GM10847 (cell line): ENCODE results near the gene GVQW3.

Experiments used
- POLR2A ChIP-seq: IDR thresholded peaks from 2 replicates; pipeline ENCODE4 v1.6.1; 2011; ENCODE audit not compliant: insufficient read length; ENCODE audit errors: extremely low read depth

GVQW3 gene

DNA sequence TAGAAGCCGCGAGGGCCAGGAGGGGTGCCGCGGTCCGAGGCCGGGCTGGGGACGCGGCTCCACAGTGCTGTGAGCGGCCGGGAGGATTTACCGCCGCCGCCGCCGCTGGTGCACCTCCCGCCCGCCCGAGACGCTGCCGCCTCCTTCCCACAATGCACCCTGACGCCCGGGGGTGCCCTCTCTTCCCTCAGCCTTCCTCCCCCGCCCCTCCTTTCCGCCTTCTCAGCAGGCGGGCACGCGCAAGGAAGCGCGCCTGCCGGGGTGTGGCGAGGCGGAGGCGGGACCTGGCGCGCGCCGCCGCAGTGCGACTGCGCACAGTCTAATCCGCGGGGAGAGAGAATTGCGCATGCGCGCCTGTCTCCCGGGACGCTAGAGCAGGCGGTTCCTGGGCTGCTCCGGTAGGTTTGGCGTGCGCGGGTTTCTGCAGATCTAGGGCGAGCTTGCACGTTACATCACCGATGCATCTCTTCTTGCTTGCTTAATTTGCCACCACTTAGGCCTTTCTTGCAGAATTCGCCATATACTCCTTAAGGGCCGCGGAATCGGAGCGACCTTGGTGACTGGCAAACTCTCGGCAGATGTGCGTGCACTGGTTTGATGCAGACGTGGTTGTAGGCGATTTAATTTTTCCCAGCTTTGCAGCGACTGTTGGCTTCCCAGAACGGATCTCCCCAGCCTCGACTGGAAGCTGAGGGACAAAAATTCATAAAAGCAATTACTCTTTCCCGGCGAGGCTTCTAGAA lies at the start of gene GVQW3, which contains the start of gene THAP12:
TSS of gene GVQW3 (plus strand) at position 347 of the 743 bp plus-strand sequence. CDS start 506 bp downstream, outside the sequence.
TSS of gene THAP12 (minus strand) at position 156 of the 743 bp plus-strand sequence. CDS start 296 bp downstream, outside the sequence.
- TF ChIP-seq POLR2A, result peak; percentile 52

DNA sequence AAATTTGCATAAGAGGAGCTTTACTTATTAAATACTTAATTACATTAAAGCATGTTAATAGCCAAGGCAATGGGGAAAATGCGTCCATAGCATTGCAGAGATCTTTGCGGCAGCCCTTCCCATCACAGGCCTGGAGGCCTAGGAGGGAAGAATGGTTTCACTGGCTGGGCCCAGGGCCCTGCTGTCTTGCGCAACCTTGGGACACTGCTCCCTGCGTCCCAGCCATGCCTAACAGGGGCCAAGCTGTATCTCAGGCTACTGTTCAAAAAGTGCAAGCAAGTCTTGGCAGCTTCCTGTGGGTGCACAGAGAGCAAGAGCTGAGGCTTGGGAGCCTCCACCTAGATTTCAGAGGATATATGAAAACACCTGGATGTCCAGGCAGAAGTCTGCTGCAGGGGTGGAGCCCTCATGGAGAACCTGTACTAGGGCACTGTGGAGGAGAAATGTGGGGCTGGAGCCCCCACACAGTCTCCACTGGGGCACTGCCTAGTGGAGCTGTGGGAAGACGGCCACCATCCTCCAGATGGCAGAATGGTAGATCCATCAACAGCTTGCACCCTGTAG lies 46.2 kb upstream of the GVQW3 start:
- TF ChIP-seq POLR2A, result no peak

DNA sequence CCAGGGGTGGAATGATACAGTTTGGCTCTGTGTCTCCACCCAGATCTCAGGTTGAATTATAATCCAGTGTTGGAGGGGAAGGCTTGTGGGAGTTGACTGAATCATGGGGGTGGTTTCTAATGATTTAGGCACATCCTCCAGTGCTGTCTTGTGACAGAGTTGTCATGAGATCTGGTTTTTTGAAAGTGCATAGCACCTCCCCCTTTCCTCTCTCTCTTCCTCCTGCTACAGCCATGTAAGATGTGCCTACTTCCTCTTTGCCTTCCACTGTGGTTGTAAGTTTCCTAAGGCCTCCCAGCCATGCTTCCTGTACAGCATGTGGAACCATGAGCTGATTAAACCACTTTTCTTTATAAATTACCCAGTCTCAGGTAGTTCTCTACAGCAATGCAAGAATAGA lies 45.3 kb upstream of the GVQW3 start:
- TF ChIP-seq POLR2A, result no peak

DNA sequence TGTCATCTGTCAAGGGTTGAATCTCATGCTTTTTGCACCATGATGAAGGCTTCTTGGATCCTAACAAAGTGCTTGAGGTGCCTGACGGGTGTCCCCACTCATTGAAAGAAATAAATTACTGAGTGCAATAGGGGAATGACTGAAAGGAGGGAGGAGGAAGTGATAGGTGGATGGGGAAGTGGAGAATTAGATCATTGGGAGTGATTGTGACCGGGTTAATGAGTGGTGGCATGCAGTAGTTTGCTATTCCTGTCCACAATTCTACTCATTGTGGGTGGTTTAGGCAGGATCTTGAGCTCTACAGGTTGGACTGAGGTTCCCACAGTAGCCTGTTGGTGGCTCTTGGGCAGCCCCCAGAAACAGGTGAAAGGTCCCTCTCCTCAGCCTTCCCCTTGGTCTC lies 44.5 kb upstream of the GVQW3 start:
- TF ChIP-seq POLR2A, result no peak

DNA sequence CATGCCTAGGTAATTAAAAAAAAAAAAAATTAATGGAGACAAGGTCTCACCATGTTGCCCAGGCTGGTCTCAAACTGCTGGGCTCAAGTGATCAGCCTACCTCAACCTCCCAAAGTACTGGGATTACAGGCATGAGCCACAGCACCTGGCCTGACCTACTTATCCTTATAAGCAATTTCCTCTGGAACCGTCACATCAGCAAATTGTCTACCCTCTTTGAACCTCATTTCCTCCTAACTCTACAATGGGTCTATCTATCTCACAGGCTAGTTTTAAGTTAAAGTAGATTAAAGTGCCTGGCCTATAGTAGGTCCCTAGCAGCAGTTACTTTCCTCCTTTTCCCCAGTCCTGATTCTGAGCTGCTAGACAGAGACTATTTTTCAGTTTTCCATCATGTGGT lies 43.7 kb upstream of the GVQW3 start:
- TF ChIP-seq POLR2A, result no peak

DNA sequence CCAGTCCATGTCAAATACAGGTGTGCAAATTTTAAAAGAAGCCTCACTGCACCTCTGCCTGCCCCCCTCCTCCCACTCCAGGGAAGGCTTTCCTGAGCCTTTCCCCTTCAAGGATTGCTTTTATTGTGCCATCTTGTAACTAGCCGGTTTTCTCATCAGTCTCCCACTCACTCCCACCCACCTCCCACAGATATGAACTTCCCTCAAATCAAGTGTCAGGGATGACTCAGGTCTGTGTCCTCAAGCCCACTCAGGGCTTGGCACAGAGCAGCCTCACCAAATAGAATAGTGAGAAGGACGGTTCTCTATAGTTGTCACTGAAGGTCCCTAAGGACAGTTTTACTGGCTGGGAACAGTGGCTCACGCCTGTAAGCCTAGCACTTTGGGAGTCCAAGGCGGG lies 43.2 kb upstream of the GVQW3 start:
- TF ChIP-seq POLR2A, result no peak

DNA sequence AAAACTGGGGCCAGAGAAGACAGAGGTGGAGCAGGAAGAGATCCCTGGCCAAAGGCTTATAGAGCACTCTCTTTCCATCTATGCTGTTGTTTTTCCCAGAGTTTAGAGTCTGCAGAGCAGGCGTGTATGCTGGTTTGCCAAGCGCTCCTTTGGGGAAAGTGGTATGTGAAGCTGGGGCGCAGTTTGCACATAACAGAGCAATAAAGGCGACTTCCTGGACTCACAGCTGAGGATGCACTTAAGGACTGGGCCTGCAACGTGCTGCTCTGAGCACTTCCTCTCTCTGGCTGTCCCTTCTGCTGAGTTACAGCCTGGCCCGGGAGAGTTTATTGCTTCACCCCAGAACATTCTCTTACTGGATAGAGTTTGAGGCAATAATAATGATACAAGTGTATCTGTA lies 41.9 kb upstream of the GVQW3 start:
- TF ChIP-seq POLR2A, result no peak

DNA sequence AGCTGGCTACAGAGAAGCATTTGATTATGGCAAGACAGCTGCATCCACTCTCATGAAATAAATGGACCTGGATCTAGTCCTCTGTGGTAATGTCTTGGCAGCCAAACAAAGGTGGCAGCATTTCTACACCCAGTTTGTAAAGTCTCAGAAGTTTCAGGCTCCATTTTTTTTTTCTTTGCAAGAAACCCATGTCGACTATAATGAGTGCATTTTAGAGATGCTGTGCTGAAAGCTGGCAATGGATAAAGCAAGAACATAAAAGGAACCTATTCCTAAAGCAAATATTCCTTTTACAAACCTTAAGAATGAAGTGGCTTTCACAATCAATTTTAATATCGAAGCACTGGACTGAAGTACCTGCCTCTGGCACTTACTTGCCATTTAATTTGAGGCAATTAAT lies 33.7 kb upstream of the GVQW3 start:
- no peak for TF ChIP-seq POLR2A

DNA sequence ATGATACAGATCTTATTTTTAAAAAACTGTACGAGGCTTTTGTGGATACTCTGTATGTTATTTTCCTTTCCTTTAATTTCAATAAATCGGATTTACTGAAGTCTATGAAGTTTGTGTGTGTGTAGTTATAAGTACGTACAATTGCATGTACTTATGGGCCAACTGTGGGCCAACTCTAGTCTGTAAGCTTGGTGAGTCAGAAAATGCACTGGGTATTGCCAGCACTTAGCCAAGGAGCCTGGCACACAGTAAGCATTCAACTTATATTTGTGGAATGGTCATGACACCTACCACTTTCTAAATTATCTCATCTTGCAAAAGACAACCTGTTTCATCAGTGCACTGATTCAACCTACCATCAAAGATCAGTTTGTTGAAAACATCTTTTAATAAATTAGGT lies 32.8 kb upstream of the GVQW3 start:
- TF ChIP-seq POLR2A, result no peak

DNA sequence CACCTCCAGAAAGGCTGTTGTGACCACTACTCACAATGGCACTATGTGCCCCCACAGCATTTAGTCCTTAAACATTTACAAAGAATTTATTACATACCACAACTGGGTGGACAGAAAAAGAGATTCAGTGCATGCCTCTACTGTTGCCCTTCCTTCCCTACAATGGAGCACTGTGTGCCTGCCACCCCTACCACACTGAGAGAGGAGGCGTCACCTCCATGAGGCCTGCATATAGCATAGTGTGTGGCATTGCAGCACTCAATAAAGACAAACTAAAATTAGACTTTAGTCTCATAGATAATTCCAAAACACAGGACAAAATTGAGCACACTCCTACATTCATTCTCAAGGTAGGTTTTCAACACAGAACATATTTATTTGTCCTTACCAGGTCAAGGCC lies 26.0 kb upstream of the GVQW3 start:
- no peak for TF ChIP-seq POLR2A

DNA sequence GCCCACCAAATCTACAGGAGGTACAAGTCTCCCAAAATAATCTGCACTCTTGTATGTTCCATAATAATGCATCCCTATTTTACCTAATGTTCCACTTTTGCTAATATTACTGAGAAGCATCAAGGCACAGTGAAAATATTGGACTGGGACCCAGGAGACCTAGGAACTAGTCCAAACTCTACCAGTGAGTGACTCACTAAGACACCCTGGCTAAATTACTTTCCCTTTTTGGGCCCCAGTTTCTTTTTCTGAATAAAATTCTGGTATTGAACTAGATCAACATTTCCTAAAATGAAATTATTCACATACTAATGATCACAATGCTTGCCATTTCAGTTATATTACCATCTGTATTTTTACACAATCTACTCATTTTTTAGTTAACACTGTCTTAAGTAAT lies 19.7 kb upstream of the GVQW3 start:
- TF ChIP-seq POLR2A, result no peak

DNA sequence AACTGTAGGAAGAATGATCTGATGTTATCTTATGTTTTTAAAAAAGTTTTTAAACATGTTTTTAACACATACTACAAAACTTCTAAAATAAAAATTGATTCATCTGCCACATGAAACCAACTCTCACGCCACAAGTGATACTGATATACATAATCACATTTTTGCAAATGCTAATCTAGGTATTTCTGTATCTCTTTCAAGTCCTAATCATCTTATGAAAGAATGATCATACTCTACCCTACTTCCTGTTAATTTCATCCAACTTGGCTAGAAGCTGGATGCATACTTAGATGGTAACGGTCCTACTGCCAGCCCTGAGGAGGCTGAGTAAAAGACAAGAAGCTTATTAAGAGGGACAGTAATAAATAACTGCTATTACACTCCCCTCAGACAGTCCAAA lies 19.3 kb upstream of the GVQW3 start:
- no peak for TF ChIP-seq POLR2A

DNA sequence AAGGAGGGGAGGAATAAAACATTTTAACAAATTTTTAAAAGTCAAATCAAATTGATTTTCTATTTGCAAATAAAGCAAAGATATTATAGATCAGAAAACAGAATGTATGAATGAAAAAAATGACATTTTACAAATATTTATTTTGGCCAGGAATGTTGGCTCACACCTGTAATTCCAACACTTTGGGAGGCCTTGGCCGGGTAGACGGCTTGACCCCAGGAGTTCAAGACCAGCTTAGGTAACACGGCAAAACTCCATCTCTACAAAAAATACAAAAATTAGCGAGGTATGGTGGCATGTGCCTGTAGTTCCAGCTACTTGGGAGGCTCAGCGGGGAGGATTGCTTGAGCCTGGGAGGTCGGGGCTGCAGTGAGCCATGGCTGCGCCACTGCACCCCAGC lies 18.4 kb upstream of the GVQW3 start:
- TF ChIP-seq POLR2A, result no peak

DNA sequence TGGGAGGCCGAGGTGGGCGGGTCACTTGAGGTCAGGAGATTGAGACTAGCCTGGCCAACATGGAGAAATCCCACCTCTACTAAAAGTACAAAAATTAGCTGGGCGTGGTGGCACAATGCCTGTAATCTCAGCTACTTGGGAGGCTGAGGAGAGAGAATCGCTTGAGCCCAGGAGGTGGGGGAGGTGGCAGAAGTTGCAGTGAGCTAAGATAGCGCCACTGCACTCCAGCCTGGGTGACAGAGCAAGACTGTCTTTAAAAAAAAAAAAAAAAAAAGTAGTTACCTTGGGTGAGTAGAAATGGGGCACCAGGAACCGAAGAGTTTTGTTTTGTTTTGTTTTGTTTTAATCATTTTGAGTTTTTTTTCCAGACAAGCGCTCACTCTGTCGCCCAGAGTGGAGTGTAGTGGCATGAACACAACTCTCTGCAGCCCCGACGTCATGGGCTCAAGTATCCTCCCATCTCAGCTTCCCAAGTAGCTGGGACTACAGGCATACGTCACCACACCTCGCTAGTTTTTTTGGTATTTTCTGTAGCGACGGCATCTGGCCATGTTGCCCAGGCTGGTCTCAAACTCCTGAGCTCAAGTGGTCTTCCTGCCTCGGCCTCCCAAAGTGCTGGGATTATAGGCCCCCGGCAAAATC lies 16.0 kb upstream of the GVQW3 start:
- TF ChIP-seq POLR2A, result no peak

DNA sequence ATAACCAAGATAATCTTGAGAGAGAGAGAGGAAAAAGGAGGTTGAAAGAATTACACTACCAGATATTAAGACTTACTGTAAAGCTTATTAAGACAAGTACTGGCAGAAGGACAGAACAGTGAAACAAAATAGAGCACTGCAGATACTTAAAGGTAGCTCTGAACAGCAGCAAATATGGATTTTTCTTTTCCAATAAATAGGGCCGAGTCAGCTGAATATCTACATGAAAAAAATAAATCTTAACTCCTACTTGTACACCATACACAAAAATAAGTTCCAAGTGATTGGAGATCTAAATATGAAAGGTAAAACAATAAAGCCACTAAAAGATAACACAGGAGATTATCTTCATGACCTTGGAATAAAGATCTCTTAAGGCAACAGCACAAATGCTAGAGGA lies 12.6 kb upstream of the GVQW3 start:
- no peak for TF ChIP-seq POLR2A

DNA sequence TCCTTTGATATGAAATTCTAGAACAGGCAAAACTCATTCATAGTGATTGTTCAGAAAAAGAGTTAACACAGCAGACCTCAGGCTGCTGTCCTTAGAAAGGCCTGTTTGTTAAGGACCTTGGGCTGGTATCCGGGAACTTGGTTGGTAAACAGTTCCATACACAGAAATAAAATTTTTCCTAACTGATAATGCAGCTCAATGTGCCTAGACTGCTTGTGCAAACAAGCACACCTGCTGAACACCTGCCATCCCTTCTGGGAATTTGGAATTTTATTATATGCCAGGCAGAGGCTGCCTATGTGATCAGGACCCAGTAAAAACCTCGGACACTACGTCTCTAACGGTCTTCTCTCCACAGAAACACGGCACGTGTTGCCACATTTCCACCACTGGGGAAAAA lies 11.7 kb upstream of the GVQW3 start:
- TF ChIP-seq POLR2A, result no peak

DNA sequence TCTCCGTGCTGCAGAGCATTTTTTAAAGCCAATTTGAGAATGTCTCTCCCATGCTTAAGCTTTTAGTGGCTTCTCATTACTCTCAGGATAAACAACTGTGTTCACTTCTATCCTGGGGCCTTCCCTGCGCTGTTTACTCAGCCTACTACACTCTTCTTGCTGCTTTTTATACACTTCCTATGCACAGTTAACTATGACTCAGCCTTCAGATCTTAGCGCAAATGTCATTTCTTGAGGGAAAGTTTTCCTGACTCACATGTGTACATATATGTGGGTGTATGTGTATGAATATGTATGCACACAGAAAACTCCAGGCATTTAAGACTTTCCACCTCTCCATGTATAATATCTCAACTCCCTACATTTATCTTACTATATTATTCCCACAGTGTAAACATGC lies 10.0 kb upstream of the GVQW3 start:
- TF ChIP-seq POLR2A, result no peak
